Measurements from ENCODE around the gene THSD7B.

The THSD7B gene

DNA sequence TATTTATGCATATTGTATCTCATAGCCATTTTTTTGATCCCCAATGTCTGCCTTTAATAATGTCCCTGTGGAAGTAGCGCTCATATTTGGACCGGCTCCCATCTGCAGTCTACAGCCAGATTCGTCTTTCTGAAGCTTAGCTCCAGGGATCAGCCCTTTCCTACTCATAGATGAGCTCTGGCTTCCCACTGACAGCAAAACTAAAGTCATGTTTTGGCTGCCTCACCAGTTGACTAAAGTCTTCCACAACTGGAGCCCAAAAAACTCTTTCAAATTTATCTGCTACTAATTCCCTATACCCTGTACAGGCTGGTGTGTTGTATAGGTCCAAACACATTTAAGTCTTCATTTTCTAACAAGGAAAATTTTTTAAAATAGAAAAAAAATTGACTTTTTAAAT lies 904.8 kb downstream of the THSD7B start:
- no peaks in the 10 kb centered on the region for H3K4me1 ChIP-seq (ENCODE audit: insufficient read depth, insufficient read length)
- no peaks in the 10 kb centered on the region for H3K9me3 ChIP-seq (ENCODE audit: insufficient read depth, low read length)
- no peaks in the 10 kb centered on the region for H3K27me3 ChIP-seq (ENCODE audit: insufficient read depth, insufficient read length)
- H3K36me3 ChIP-seq (ENCODE audit: insufficient read depth, insufficient read length, low read length): no peaks in the 10 kb centered on the region
- no peak for DNase-seq (ENCODE audit: low read depth, low spot score)
- H3K4me3 ChIP-seq (ENCODE audit: insufficient read length, low read depth): no peak overlapping the region
- H3K9ac ChIP-seq (ENCODE audit: insufficient read length, low read depth): no peak overlapping the region
- no peak for TF ChIP-seq ZNF274 (IDR thresholded peaks at IDR 0.05; ENCODE audit: low read depth, low read length)
- TF ChIP-seq SUZ12 (IDR thresholded peaks at IDR 0.05; ENCODE audit: extremely low read depth, insufficient read depth, insufficient read length): no peak
- no peak for TF ChIP-seq YY1 (IDR thresholded peaks at IDR 0.05; ENCODE audit: insufficient read depth, insufficient read length)

DNA sequence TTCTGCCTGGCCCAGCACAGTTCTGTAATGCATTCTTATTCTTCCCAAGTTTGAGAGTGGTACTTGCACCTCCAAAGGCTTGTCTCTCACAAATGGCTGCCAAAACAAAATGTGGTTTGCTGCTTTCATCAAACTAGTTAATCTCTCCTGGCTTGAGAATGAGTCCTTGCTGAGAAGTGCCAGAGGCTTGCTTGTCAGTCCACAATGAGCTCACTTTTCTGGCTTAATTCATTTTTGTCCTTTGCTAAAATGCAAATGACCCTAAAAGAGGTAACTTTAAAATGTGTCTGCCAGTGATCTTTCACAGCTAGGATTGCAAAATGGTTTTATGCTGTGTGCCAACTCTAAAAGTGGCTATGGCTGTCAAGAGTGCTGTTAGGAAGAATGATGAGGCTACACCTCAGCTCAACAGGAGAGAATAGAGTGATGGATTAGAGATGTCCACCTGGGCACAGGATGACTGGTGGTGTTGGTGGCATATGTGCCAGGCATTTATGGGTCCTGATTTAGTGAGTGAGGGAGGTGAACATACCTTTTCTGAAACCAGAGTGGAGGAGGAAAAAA lies 907.7 kb downstream of the THSD7B start:
- TF ChIP-seq ZNF274 (IDR thresholded peaks at IDR 0.05; ENCODE audit: low read depth, low read length) (no peak), SUZ12 (IDR thresholded peaks at IDR 0.05; ENCODE audit: extremely low read depth, insufficient read depth, insufficient read length) (no peak), YY1 (IDR thresholded peaks at IDR 0.05; ENCODE audit: insufficient read depth, insufficient read length) (no peak)
- Histone ChIP-seq H3K4me1 (ENCODE audit: insufficient read depth, insufficient read length) (no peaks in the 10 kb centered on the region), H3K4me3 (ENCODE audit: insufficient read length, low read depth) (no peak overlapping the region), H3K9ac (ENCODE audit: insufficient read length, low read depth) (no peak overlapping the region), H3K36me3 (ENCODE audit: insufficient read depth, insufficient read length, low read length) (no peaks in the 10 kb centered on the region), H3K27me3 (ENCODE audit: insufficient read depth, insufficient read length) (no peaks in the 10 kb centered on the region), H3K9me3 (ENCODE audit: insufficient read depth, low read length) (no peaks in the 10 kb centered on the region)
- DNase-seq (ENCODE audit: low read depth, low spot score): no peak

DNA sequence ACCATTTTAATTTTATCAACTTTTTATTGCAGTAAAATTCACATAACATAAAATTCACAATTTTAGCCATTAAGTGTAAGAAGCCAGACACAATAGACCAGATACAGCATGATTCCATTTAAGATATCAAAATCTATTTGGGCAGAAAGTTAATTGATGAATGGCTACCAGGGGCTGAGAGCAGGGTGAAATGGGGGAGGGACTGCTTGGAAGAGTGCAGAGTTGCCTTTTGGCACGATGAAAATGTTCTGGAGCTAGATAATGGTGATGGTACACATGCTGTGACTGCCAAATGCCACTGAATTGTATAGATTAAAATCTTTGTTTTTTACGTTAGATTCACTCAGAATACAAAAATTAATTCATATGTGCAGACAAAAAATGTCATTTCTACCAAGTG lies 909.6 kb downstream of the THSD7B start:
- DNase-seq (ENCODE audit: low read depth, low spot score): no peak
- no peaks in the 10 kb centered on the region for H3K4me1 ChIP-seq (ENCODE audit: insufficient read depth, insufficient read length)
- no peak for TF ChIP-seq SUZ12 (IDR thresholded peaks at IDR 0.05; ENCODE audit: extremely low read depth, insufficient read depth, insufficient read length)
- no peak for TF ChIP-seq ZNF274 (IDR thresholded peaks at IDR 0.05; ENCODE audit: low read depth, low read length)
- no peak for TF ChIP-seq YY1 (IDR thresholded peaks at IDR 0.05; ENCODE audit: insufficient read depth, insufficient read length)
- no peak overlapping the region for H3K4me3 ChIP-seq (ENCODE audit: insufficient read length, low read depth)
- H3K9ac ChIP-seq (ENCODE audit: insufficient read length, low read depth): no peak overlapping the region
- H3K9me3 ChIP-seq (ENCODE audit: insufficient read depth, low read length): no peaks in the 10 kb centered on the region
- no peaks in the 10 kb centered on the region for H3K27me3 ChIP-seq (ENCODE audit: insufficient read depth, insufficient read length)
- no peaks in the 10 kb centered on the region for H3K36me3 ChIP-seq (ENCODE audit: insufficient read depth, insufficient read length, low read length)

DNA sequence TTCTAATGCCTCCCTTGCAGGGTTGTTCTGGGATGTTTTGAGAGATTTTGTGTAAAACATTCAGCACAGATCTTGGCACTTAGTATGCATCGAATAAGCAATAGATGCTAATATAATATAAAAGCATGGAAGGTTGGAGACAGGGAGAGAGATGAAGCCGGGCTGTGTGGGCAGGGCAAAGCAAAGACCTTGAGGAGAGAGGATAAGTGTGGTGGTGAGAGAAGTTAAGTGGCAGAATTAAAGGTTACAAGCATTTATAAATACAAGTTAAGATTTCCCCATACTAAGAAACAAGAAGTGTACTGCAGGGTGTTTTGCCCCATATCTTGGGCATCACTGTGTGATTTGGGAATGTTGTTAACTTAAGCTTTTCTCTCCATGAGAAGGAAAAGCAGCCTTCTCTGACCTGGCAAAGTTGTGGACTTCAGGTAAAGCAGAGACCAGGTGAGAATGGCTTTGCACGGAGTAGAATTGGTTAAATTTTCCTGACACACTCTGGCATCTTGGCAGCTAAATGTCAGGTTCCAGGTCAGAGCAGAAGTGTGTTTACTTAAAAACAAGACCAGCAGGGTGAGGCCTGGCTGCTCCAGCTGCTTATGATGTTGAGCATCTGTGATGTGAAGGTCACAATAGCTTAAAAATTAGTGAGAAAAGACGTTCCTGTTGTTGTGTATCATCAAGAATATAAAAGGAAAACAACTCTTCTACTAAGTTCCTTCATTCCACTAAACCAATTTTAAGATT lies 910.4 kb downstream of the THSD7B start:
- DNase-seq (ENCODE audit: low read depth, low spot score): no peak
- Histone ChIP-seq H3K36me3 (ENCODE audit: insufficient read depth, insufficient read length, low read length) (no peaks in the 10 kb centered on the region), H3K4me1 (ENCODE audit: insufficient read depth, insufficient read length) (no peaks in the 10 kb centered on the region), H3K9ac (ENCODE audit: insufficient read length, low read depth) (no peak overlapping the region), H3K9me3 (ENCODE audit: insufficient read depth, low read length) (no peaks in the 10 kb centered on the region), H3K27me3 (ENCODE audit: insufficient read depth, insufficient read length) (no peaks in the 10 kb centered on the region), H3K4me3 (ENCODE audit: insufficient read length, low read depth) (no peak overlapping the region)
- TF ChIP-seq ZNF274 (IDR thresholded peaks at IDR 0.05; ENCODE audit: low read depth, low read length) (no peak), YY1 (IDR thresholded peaks at IDR 0.05; ENCODE audit: insufficient read depth, insufficient read length) (no peak), SUZ12 (IDR thresholded peaks at IDR 0.05; ENCODE audit: extremely low read depth, insufficient read depth, insufficient read length) (no peak)

DNA sequence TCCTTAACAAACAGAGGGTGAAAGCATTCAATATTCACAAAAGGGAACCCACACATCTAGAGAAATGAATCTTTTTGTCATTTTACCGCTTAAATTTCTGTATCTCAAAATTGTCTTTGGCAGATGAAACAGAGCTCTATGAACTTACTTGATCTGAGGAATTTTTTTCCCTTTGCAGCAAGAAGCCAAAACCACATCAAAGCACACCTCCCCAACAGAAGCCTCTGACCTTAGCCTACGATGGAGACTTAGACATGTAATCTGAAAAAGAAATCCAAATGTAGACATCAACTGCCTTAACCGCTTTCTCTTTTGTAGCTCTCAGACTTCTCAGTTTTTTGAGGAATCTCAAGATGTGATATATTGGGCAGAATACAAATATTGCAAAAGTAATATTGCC lies 911.0 kb downstream of the THSD7B start:
- no peak for DNase-seq (ENCODE audit: low read depth, low spot score)
- H3K4me1 ChIP-seq (ENCODE audit: insufficient read depth, insufficient read length): no peaks in the 10 kb centered on the region
- no peaks in the 10 kb centered on the region for H3K36me3 ChIP-seq (ENCODE audit: insufficient read depth, insufficient read length, low read length)
- H3K9ac ChIP-seq (ENCODE audit: insufficient read length, low read depth): no peak overlapping the region
- H3K4me3 ChIP-seq (ENCODE audit: insufficient read length, low read depth): no peak overlapping the region
- no peaks in the 10 kb centered on the region for H3K27me3 ChIP-seq (ENCODE audit: insufficient read depth, insufficient read length)
- no peaks in the 10 kb centered on the region for H3K9me3 ChIP-seq (ENCODE audit: insufficient read depth, low read length)
- TF ChIP-seq ZNF274 (IDR thresholded peaks at IDR 0.05; ENCODE audit: low read depth, low read length) (no peak), YY1 (IDR thresholded peaks at IDR 0.05; ENCODE audit: insufficient read depth, insufficient read length) (no peak), SUZ12 (IDR thresholded peaks at IDR 0.05; ENCODE audit: extremely low read depth, insufficient read depth, insufficient read length) (no peak)

DNA sequence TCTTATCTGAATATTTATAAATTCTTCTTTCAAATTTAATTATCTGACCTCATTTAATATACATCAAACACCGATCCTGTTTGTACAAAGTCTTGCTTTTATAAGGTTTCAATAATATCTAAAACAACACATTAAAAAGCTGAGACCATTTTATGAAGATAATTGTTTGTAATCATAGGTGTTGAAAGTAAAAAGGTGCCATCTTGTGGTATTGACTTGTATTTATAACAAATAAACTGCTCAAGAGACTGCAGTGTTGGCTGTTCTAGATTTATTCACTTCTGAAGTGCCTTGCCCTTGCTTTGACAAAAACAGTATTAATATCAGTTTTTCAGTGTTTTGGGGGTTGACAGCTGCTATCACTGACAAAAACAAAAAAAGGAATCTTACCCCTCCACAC lies 912.1 kb downstream of the THSD7B start:
- H3K9ac ChIP-seq (ENCODE audit: insufficient read length, low read depth): no peak overlapping the region
- no peaks in the 10 kb centered on the region for H3K36me3 ChIP-seq (ENCODE audit: insufficient read depth, insufficient read length, low read length)
- no peaks in the 10 kb centered on the region for H3K4me1 ChIP-seq (ENCODE audit: insufficient read depth, insufficient read length)
- H3K4me3 ChIP-seq (ENCODE audit: insufficient read length, low read depth): no peak overlapping the region
- H3K9me3 ChIP-seq (ENCODE audit: insufficient read depth, low read length): no peaks in the 10 kb centered on the region
- no peak for DNase-seq (ENCODE audit: low read depth, low spot score)
- no peaks in the 10 kb centered on the region for H3K27me3 ChIP-seq (ENCODE audit: insufficient read depth, insufficient read length)
- no peak for TF ChIP-seq ZNF274 (IDR thresholded peaks at IDR 0.05; ENCODE audit: low read depth, low read length)
- no peak for TF ChIP-seq YY1 (IDR thresholded peaks at IDR 0.05; ENCODE audit: insufficient read depth, insufficient read length)
- no peak for TF ChIP-seq SUZ12 (IDR thresholded peaks at IDR 0.05; ENCODE audit: extremely low read depth, insufficient read depth, insufficient read length)

DNA sequence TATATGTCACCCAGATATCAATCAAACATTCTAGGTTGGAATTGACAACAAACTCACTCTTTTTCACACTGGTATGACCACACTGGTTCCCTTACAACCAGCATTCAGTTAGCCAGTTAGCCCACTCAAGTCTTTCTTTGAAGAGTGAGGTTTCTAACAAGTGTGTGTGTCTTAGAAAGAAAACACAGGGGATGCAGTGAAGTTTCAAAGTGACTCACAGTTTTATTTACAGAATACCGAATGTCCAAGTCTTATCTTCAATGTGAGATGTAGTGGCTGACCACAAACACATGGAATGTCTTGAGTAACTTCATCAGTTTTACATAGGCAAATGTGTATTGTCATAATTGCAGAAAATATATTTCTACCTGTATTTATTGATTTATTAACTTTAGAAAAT lies 924.2 kb downstream of the THSD7B start:
- no peaks in the 10 kb centered on the region for H3K36me3 ChIP-seq (ENCODE audit: insufficient read depth, insufficient read length, low read length)
- TF ChIP-seq YY1 (IDR thresholded peaks at IDR 0.05; ENCODE audit: insufficient read depth, insufficient read length) (no peak), ZNF274 (IDR thresholded peaks at IDR 0.05; ENCODE audit: low read depth, low read length) (no peak), SUZ12 (IDR thresholded peaks at IDR 0.05; ENCODE audit: extremely low read depth, insufficient read depth, insufficient read length) (no peak)
- H3K27me3 ChIP-seq (ENCODE audit: insufficient read depth, insufficient read length): no peaks in the 10 kb centered on the region
- H3K9ac ChIP-seq (ENCODE audit: insufficient read length, low read depth): no peak overlapping the region
- H3K9me3 ChIP-seq (ENCODE audit: insufficient read depth, low read length): no peaks in the 10 kb centered on the region
- no peaks in the 10 kb centered on the region for H3K4me1 ChIP-seq (ENCODE audit: insufficient read depth, insufficient read length)
- no peak overlapping the region for H3K4me3 ChIP-seq (ENCODE audit: insufficient read length, low read depth)
- DNase-seq (ENCODE audit: low read depth, low spot score): no peak
